ENCODE measurements around the gene PTPRJ. TPM values are rescaled to one million over a fixed set of nuclear protein-coding genes. Genes with fewer than 3 reads are reported as not detected.

PTPRJ gene
- total and polyA plus RNA-seq, 3 donors from 2014 or later, result 4.3 to 8.2 (median 6.6) TPM

DNA sequence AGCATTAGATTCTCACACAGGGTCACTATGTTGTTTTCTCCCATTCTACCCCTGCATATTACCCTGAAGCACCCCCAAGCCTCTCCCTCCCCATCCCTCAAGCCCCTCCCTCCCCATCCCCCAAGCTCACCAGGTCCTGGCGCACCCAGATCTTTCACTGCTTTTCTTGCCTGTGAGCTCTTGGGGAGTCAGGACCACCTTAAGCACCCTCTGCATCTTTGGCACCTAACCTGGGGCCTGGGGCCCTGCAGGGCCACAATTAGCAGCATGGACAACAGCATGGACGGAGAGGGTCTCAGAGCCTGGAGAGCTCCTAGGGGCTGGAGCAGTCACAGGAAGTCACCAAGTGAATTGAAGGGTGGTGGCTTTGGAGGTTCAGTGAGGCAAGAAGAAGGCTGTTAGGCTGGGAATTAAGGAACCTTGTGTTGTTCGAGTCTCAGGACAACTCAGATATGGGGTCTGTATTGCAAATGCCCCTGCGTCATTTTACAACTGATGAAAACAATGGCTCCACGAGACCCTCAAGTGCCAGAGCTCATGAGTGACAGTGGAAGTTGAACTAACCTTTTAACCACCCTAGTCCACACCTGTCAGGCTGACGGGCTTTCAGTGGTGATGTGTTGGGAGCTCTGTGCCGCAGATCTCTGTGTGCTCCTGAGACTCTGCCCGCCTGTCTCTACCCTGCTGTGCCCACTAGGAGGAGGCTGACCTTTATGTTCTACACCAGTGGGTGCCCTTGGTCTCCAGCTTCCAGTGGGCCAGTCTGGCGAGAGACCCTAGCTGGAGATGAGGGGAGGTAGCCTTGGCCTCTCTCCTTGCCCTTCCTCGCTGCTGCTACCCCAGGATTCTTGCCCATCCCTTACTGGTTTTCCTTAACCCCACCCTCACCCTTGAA, 125.0 kb downstream of the PTPRJ start:
- no peaks in the 10 kb centered on the region for H3K9me3 ChIP-seq
- H3K4me3 ChIP-seq, result no peak overlapping the region
- H3K27me3 ChIP-seq, result no peaks in the 10 kb centered on the region
- TF ChIP-seq CTCF (IDR thresholded peaks at IDR 0.05), result no peak
- no peak for TF ChIP-seq POLR2A (IDR thresholded peaks at IDR 0.05)
- H3K4me1 ChIP-seq, result peaks cover 7% of the 10 kb centered on the region
- 86 to 94% methylated on average over 7 to 10 of the region's 10 CpGs for WGBS, 2 donors
- no peaks in the 10 kb centered on the region for H3K36me3 ChIP-seq (ENCODE audit: low read depth, missing control alignments)
- no peak for DNase-seq
- no peak overlapping the region for H3K27ac ChIP-seq
- intact Hi-C loops (cut with DNase I; ENCODE audit: low total_unique reads), result loop anchor here (5.0 kb wide), 1 partner anchor 168 kb away; no protein-coding TSS in a partner anchor

GRCh38 chr11:48106166-48106565, 125.8 kb downstream of the PTPRJ start:
- no peaks in the 10 kb centered on the region for H3K9me3 ChIP-seq
- H3K27ac ChIP-seq, result no peak overlapping the region
- peaks cover 7% of the 10 kb centered on the region for H3K4me1 ChIP-seq
- no peaks in the 10 kb centered on the region for H3K27me3 ChIP-seq
- TF ChIP-seq POLR2A (IDR thresholded peaks at IDR 0.05) (no peak), CTCF (IDR thresholded peaks at IDR 0.05) (no peak)
- H3K4me3 ChIP-seq, result no peak overlapping the region
- intact Hi-C loops (cut with DNase I; ENCODE audit: low total_unique reads), result loop anchor here (5.0 kb wide), 1 partner anchor 169 kb away; no protein-coding TSS in a partner anchor
- no peaks in the 10 kb centered on the region for H3K36me3 ChIP-seq (ENCODE audit: low read depth, missing control alignments)
- 75 to 81% methylated on average over 6 of the region's 6 CpGs for WGBS, 2 donors
- DNase-seq, result no peak

DNA sequence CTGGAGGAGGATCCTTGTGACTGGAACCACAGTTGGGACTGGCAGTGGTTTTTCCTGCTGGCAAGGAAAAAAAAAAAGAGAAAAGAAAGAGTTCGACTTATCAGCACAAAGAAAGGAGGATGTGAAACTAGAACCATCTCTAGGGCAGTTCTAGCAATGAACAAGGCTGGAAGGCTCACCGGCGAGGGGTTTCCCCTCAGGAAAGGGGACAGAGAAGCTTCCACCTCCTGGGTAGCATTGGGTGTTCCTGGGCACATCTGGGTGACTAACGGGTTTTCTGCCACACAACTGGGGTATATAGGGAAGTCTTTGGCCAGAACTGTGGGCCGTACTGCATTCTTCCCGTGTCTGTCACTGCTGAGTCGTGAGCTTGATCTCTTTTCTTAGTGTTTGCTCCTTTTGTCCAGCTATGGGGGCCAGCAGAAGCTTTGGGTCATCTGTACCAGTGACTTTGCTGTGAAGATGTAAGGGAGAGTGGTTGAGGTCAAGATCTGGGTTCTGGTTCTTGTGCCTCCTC, 126.9 kb downstream of the PTPRJ start:
- Histone ChIP-seq H3K36me3 (ENCODE audit: low read depth, missing control alignments) (no peaks in the 10 kb centered on the region), H3K27me3 (no peaks in the 10 kb centered on the region), H3K4me3 (no peak overlapping the region), H3K4me1 (peaks cover 7% of the 10 kb centered on the region), H3K9me3 (no peaks in the 10 kb centered on the region), H3K27ac (no peak overlapping the region)
- no peak for DNase-seq
- intact Hi-C loops (cut with DNase I; ENCODE audit: low total_unique reads), result loop anchor here (5.0 kb wide), 1 partner anchor 170 kb away; no protein-coding TSS in a partner anchor
- 74 to 91% methylated on average over 7 of the region's 7 CpGs for WGBS, 2 donors
- TF ChIP-seq POLR2A (IDR thresholded peaks at IDR 0.05) (no peak), CTCF (IDR thresholded peaks at IDR 0.05) (no peak)

DNA sequence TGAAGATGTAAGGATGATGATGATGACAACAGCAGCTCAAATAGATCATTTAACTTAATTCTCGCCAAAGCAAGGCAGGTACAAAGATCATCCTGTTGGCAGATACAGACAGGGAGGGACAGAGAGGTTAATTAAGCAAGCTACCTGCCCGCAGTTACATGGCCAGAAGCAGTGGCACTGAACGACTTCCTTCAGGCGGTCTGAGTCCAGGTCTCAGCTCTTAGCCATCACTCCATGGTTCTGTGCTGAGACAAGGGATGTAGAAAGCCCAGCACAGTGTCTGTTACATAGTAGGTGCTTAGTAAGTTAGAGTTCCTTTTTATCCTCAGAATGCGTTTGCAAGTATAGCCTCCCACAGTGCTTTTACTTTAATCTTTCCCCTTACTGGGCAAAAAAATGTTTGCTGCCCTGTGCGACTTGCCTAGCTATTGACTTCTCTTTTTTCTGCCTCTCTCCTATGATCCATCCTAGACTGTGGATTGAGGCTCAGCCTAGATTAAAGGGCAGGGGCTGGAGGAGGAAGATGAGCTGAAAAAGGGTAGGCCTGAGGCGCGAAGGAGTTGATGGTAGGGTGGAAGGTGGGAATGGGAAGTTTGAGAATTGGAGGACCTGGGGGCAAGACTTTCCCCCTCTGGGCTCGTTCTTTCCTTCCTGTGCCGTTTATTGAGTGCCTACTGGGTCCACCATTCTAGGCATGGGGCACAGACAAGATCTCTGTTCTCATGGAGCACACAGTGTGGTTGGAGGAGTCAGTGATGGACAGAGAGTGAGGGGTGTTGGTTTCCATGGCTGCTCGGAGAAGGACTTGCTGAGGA, 128.1 kb downstream of the PTPRJ start:
- Histone ChIP-seq H3K27me3 (no peaks in the 10 kb centered on the region), H3K27ac (no peak overlapping the region), H3K4me3 (no peak overlapping the region), H3K9me3 (no peaks in the 10 kb centered on the region), H3K36me3 (ENCODE audit: low read depth, missing control alignments) (no peaks in the 10 kb centered on the region), H3K4me1 (peaks cover 7% of the 10 kb centered on the region)
- no peak for DNase-seq
- TF ChIP-seq POLR2A (IDR thresholded peaks at IDR 0.05) (no peak), CTCF (IDR thresholded peaks at IDR 0.05) (no peak)
- WGBS, 2 donors, result 79 to 85% methylated on average over 11 of the region's 11 CpGs
- intact Hi-C loops (cut with DNase I; ENCODE audit: low total_unique reads), result loop anchor here (5.0 kb wide), 1 partner anchor 171 kb away; no protein-coding TSS in a partner anchor
